HUES64 (cell line): ENCODE results near the gene RHEX.

Experiments
- H3K27ac ChIP-seq: 2 replicates; pipeline ENCODE4 v1.7.0; 2013; ENCODE audit warnings: low read depth, low read length, inconsistent platforms
- H3K27me3 ChIP-seq: 2 replicates; pipeline ENCODE4 v1.6.1; 2013; ENCODE audit warnings: mild to moderate bottlenecking, low read length; ENCODE audit not compliant: insufficient read depth
- H3K36me3 ChIP-seq: 2 replicates; pipeline ENCODE4 v1.6.1; 2013; ENCODE audit warnings: mild to moderate bottlenecking, low read length; ENCODE audit not compliant: insufficient read depth
- H3K4me1 ChIP-seq: 2 replicates; pipeline ENCODE4 v1.6.1; 2013; ENCODE audit warnings: mild to moderate bottlenecking, low read length, moderate library complexity; ENCODE audit not compliant: insufficient read depth
- H3K4me3 ChIP-seq: 2 replicates; pipeline ENCODE4 v1.5.1; 2013; ENCODE audit warnings: mild to moderate bottlenecking, low read length, moderate library complexity
- H3K9ac ChIP-seq: 2 replicates; pipeline ENCODE4 v1.6.1; 2013; ENCODE audit warnings: mild to moderate bottlenecking, low read depth, low read length
- H3K9me3 ChIP-seq: 2 replicates; pipeline ENCODE4 v1.6.1; 2013; ENCODE audit warnings: low read depth, low read length; ENCODE audit not compliant: insufficient read depth
- WGBS: fragments of 150-250, 120-280 bp; methylation state at CpG from one replicate; pipeline ENCODE4 v1.1.7; 2013; ENCODE audit warnings: missing lambda C conversion rate; 5-methylcytosine and 5-hydroxymethylcytosine counted together

The RHEX gene

DNA sequence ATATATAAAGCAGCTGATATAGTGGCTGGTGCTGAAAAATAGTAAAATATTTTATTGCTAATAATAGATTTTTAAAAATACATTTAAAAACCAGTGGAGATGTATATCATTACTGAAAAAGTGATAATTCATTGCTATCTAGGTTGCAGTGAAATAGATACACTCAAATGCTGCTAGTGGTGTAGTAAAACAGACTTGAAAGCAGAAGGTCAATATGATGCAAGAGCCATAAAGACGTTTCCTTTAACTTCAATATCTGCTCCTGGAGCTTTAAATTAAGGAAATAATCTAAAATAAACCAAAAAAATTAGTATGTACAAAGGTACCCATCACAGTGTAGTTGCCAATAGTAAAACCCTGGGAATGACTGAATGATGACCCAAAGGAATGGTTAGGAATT, 26.2 kb downstream of the RHEX start:
- H3K9me3 ChIP-seq: no peaks in the 10 kb centered on the region
- no peaks in the 10 kb centered on the region for H3K27me3 ChIP-seq
- H3K27ac ChIP-seq: no peak overlapping the region
- WGBS: 100% methylated on average over 1 of the region's 1 CpG
- H3K36me3 ChIP-seq: no peaks in the 10 kb centered on the region
- H3K4me3 ChIP-seq: no peak overlapping the region
- H3K9ac ChIP-seq: no peak overlapping the region
- peaks cover 8% of the 10 kb centered on the region; the same call in 1 of the 2 replicates for H3K4me1 ChIP-seq

DNA sequence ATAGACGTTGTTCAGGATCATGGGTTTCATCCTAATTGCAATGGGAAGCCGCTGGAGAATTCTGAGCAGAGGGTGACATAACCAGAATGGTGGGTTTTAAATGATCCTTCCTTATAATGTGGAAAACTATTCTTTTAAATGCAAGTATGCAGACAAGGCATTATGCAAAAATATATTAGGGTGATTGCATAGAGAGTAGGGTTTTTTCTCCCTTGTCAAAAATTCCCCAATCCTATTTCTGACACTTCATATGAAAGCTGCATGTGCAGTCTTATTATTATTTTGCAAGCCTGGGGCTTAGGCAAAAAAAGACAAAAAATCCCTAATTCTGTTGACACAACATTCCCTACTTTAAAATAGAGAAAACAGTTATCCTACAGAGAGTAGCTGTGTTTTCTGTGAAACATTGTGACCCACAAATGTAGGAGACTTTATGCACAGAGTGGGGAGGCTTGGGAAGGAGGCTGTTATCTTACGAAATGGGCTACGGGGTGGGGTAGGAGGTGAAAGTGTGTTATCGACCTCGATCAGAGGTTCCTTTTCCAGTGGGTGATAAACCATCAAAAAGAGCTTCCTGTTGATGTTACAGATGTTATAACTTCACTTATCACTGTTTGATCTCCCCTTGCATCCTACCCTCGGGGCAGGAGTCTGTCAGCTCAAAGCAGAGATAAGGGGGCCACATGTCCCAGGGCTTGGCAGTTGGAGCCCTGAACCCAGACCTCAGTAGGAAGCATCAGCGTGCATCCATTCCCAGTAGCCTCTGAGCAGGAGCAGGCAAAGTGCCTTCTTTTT, 27.2 kb downstream of the RHEX start:
- WGBS: 81% methylated on average over 8 of the region's 8 CpGs
- H3K4me1 ChIP-seq: peaks cover 1% of the 10 kb centered on the region; the same call in 1 of the 2 replicates

DNA sequence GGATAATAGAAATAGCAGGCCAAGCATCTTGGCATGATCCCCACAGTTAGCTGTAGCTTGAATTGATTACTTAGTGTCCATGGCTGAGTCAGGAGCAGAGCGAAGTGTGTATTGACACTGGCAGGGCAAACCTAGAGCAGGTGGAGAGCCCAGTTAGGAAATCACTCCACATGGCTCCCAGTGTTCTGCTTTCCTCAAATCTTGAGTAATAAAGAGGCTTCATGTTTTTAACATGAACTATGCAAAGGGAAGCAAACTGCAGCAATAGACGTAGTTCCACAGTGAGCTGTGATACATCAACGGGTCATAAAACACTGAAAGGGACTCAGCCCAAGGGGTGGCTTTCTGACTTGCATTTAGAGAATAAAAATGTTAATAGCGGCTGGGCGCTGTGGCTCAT, 28.9 kb downstream of the RHEX start:
- no peaks in the 10 kb centered on the region for H3K27me3 ChIP-seq
- WGBS: 93% methylated on average over 5 of the region's 5 CpGs
- H3K4me3 ChIP-seq: no peak overlapping the region
- no peak overlapping the region for H3K9ac ChIP-seq
- no peak overlapping the region for H3K27ac ChIP-seq
- no peaks in the 10 kb centered on the region for H3K9me3 ChIP-seq
- H3K36me3 ChIP-seq: no peaks in the 10 kb centered on the region
- no peaks in the 10 kb centered on the region for H3K4me1 ChIP-seq

More for the DNA sequence above, 27.2 kb downstream of the RHEX start:
- Histone ChIP-seq H3K9me3 (no peaks in the 10 kb centered on the region), H3K4me3 (no peak overlapping the region), H3K9ac (no peak overlapping the region), H3K27me3 (no peaks in the 10 kb centered on the region), H3K27ac (no peak overlapping the region), H3K36me3 (no peaks in the 10 kb centered on the region)

DNA sequence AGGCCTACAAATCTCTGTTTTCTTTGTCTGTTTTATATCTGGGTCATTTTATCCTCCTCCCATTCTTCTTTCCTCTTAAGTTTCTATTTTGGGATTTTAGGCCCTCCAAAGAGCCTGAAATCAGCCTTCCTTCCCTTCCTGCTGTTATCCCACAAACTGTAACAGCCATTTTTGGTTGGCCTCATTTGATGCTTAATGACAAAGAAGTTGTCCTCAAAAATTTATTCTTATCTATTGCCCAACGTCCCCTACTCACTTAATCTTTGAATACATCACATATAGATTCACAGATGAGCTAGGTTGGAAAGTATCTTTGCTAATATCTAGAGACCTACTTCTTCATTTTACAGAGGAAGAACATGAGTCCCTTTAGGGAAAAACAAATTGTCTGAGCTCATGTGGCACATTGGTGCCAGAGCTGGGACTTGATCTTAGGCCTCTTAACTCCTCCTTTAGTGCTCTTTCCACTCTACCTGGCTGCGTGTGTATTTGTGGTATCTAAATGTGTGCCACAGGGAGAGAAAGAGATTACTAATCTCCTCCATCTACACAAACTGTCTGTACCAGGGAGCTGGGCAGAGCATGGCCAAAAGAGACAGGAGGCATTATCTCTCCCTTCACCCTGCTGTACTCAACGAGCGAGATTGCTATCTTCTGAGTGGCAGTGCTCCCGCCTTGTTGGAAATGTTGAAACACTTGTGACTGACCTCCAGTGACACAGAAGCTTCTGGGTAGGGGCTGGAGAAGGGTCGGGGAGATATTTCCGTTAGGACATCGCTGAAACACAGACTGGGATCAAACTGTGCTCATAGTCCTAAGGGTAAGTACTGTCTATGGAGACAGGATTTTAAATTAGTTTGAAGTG, 30.1 kb downstream of the RHEX start:
- Histone ChIP-seq H3K4me1 (no peaks in the 10 kb centered on the region), H3K9ac (no peak overlapping the region), H3K9me3 (no peaks in the 10 kb centered on the region), H3K27ac (no peak overlapping the region), H3K36me3 (no peaks in the 10 kb centered on the region), H3K4me3 (no peak overlapping the region), H3K27me3 (no peaks in the 10 kb centered on the region)
- WGBS: 89% methylated on average over 6 of the region's 8 CpGs

DNA sequence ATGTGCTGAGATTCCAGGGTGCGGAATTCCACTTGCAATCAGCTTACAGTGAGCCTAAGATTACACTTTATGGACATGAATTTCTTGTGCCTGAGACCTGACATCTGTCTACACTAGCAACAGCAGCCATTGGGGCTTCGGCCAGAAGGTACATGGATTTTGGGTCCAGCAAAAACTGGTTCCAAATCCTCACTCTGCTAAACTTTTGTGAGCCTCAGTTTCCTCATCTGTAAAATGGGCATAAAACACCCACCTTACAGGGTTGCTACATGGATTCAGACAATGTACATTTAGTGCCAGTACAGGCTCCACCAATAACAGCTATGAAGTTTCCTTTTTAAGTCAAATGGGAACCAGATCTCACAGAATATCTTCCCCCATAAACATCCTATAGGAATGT, 30.8 kb downstream of the RHEX start:
- H3K4me1 ChIP-seq: no peaks in the 10 kb centered on the region
- H3K36me3 ChIP-seq: no peaks in the 10 kb centered on the region
- no peak overlapping the region for H3K9ac ChIP-seq
- no peaks in the 10 kb centered on the region for H3K9me3 ChIP-seq
- WGBS: 96% methylated on average over 2 of the region's 2 CpGs
- no peak overlapping the region for H3K4me3 ChIP-seq
- H3K27ac ChIP-seq: no peak overlapping the region
- H3K27me3 ChIP-seq: no peaks in the 10 kb centered on the region

DNA sequence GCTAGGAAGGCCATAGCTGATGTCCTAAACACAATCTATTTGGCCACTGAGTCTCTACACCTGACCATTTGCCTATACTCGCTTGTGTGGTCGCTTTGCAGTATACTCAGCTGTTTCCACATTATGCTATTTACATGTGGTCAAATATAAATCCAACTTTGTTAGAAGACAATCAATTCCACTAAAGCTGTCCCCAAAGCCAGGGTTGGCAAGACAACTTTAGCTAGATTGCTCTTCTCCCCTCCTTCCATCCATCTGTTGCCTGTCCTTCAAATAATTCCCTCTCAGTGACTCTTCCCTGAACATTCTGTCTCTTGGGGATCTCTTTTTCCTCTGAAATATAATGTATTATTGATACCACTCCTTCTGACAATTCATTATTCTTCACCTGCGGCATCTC, 34.1 kb downstream of the RHEX start:
- no peaks in the 10 kb centered on the region for H3K36me3 ChIP-seq
- no peak overlapping the region for H3K9ac ChIP-seq
- no peak overlapping the region for H3K4me3 ChIP-seq
- no peaks in the 10 kb centered on the region for H3K4me1 ChIP-seq
- 93% methylated on average over 3 of the region's 3 CpGs for WGBS
- H3K27me3 ChIP-seq: no peaks in the 10 kb centered on the region
- no peak overlapping the region for H3K27ac ChIP-seq
- H3K9me3 ChIP-seq: no peaks in the 10 kb centered on the region

DNA sequence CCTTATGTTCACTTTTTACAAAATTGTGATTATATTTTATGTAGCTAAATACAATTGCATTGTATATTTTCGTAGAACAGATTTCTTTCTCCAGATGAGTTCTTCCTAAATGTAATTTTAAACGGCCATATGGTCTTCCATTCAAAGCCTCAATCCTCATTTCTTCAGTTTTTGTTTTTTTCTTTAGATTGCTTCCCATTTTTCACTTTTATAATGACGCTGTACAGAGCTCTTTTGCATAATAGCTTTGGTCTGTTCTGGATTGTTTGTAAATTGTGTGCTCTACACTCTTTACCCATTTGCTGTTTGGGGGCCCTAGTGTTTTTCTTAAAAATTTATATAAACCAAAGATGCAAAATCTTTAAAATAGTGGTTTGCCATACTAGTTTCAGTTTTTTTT, 36.4 kb downstream of the RHEX start:
- Histone ChIP-seq H3K4me1 (no peaks in the 10 kb centered on the region), H3K27ac (no peak overlapping the region), H3K36me3 (no peaks in the 10 kb centered on the region), H3K9ac (no peak overlapping the region), H3K27me3 (no peaks in the 10 kb centered on the region), H3K9me3 (no peaks in the 10 kb centered on the region), H3K4me3 (no peak overlapping the region)
- WGBS: 94% methylated on average over 3 of the region's 3 CpGs

DNA sequence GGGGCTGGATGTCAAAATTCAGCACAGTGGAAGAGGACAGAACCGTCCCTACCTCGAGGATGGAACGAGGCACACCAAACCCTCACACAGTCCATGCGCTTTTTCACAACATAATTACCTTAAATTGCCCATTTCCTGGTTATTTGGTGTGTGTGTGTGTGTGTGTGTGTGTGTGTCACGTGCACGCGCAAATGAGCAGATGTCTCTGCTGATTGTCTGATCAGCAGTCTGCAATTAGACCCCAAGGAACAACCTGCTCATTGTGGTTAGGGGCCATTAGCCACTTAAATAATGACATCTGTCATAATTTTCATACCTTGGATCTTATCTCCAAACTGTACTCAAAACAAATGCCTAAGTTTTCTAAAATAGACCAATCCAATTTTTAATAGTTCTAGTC, 41.1 kb downstream of the RHEX start:
- Histone ChIP-seq H3K4me1 (no peaks in the 10 kb centered on the region), H3K27ac (no peak overlapping the region), H3K4me3 (no peak overlapping the region), H3K36me3 (no peaks in the 10 kb centered on the region), H3K27me3 (no peaks in the 10 kb centered on the region), H3K9ac (no peak overlapping the region), H3K9me3 (no peaks in the 10 kb centered on the region)
- 85% methylated on average over 6 of the region's 7 CpGs for WGBS

DNA sequence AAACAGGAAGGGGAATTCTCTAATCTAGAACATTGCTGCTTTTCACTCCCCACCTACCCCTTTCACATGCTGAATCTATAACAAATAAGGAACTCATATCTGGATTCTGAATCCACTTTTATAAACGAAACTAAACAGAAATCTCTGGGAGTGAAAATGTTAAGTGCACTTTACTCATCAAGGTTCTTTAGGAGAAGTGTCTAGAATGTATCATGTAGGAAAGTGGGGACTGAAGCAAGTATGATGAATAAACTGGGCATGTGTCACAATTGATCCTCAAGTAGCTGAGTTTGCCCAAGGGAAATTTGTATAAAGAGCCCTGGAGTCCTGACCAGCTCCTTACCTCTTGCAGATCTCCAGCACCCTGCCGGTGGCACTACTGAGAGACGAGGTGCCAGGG, 44.4 kb downstream of the RHEX start:
- H3K9ac ChIP-seq: no peak overlapping the region
- WGBS: 97% methylated on average over 3 of the region's 3 CpGs
- H3K27me3 ChIP-seq: no peaks in the 10 kb centered on the region
- H3K4me3 ChIP-seq: no peak overlapping the region
- H3K36me3 ChIP-seq: no peaks in the 10 kb centered on the region
- no peaks in the 10 kb centered on the region for H3K4me1 ChIP-seq
- no peaks in the 10 kb centered on the region for H3K9me3 ChIP-seq
- no peak overlapping the region for H3K27ac ChIP-seq

DNA sequence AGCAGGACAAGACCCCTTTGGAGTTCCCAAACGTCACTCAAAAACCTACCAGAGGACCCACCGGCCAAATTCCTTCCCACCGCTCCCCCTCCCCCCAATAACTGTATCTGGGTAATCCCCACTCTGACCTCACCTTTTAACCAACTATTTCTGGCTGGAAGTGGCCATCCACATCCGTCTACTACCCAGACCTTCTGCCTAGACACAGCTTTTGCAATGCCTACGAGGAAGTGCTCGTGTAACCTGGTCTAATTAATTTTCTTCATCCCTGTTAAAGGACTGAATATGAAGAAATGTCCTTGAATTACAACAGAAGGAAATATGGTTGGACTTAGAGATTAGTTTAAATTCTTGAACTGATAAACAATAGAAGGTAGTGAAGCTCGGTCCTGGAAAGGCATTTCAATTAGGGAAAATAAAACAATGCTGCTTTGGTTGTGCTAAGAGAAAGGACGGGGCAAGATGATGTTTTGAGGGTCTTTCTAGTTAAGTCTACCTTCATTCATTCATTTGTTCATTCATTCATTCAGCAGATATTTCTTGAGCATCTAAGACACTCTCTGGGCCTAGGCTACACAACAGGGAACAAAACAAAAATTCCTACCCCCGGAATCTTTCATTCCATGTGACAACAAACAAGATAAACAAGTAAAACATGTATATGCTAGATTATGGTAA, 45.4 kb downstream of the RHEX start:
- Histone ChIP-seq H3K4me1 (no peaks in the 10 kb centered on the region), H3K36me3 (no peaks in the 10 kb centered on the region), H3K9ac (no peak overlapping the region), H3K27me3 (no peaks in the 10 kb centered on the region), H3K27ac (no peak overlapping the region), H3K9me3 (no peaks in the 10 kb centered on the region), H3K4me3 (no peak overlapping the region)
- WGBS: 89% methylated on average over 8 of the region's 9 CpGs

DNA sequence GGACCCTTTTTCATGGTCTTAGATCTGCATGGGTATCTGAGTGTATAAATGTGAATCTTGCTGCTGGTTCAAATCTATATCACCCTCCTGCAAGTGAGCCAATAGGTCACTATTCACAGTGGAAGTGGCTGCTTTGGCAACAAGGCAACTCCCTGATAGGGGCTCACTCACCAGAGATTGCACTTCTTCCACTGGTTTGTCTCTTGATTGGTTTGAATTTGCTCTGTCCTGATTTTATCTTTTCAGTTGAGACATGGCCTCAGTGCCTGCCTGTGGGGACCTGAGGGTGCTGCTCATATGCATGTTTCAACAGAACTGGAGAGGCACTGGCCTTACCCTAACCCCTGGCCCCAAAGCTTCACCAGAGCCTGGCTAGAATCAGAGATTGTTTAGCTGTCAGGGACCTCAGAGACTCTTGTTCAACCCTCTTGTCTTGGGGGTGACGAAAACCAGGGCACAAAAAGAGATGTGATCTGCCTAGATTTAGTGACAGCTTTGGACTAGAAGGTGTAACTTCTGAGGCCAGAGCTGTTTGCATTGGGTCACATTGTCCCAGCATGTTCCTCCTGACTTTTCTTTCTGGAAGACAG, 47.3 kb downstream of the RHEX start:
- no peak overlapping the region for H3K4me3 ChIP-seq
- WGBS: 90% methylated on average over 1 of the region's 1 CpG
- H3K9me3 ChIP-seq: no peaks in the 10 kb centered on the region
- no peaks in the 10 kb centered on the region for H3K36me3 ChIP-seq
- no peak overlapping the region for H3K27ac ChIP-seq
- H3K9ac ChIP-seq: no peak overlapping the region
- no peaks in the 10 kb centered on the region for H3K27me3 ChIP-seq
- H3K4me1 ChIP-seq: no peaks in the 10 kb centered on the region
